ENCODE results near the gene LENEP.

GRCh38 chr1:154993572-154994268, at the start of gene LENEP:
- TF ChIP-seq CTCF (IDR thresholded peaks at IDR 0.05) (no peak), POLR2A (IDR thresholded peaks at IDR 0.05) (no peak)

Measured in heart left ventricle (tissue), 13 donors.